Coronary artery (tissue), 2 donors: ENCODE data around the gene ZNF277.

ENCODE experiments used
- DNase-seq: peaks from one replicate; pipeline ENCODE4 v3.0.0-alpha.2; 2017; ENCODE audit warnings: low spot score
- H3K27ac ChIP-seq, 2 donors: fragments of 200-600 bp; sonication (generic); one replicate each; pipeline ENCODE4 v1.5.1; 2016 to 2019
- H3K4me3 ChIP-seq: fragments of 200-600 bp; sonication (generic); 2 replicates; pipeline ENCODE4 v1.5.1; 2016; ENCODE audit warnings: mild to moderate bottlenecking, moderate library complexity
- CTCF ChIP-seq: fragments of 200-600 bp; sonication (generic); IDR thresholded peaks from one replicate; pipeline ENCODE4 v1.5.1; 2019; ENCODE audit warnings: antibody characterized with exemption

The ZNF277 gene

GRCh38 chr7:112356596-112356995 lies 150.1 kb downstream of the ZNF277 start:
- DNase-seq = no peak
- no peak for TF ChIP-seq CTCF
- Histone ChIP-seq H3K4me3 (no peak overlapping the region), H3K27ac (no peak overlapping the region)

- DNase-seq = no peak
- Histone ChIP-seq H3K27ac (no peak overlapping the region), H3K4me3 (no peak overlapping the region)
- no peak for TF ChIP-seq CTCF
Measured at GRCh38 chr7:112357136-112357535, 150.6 kb downstream of the ZNF277 start.

- no peak for TF ChIP-seq CTCF
- H3K4me3 ChIP-seq = no peak overlapping the region
- no peak overlapping the region for H3K27ac ChIP-seq
- no peak for DNase-seq
Measured at GRCh38 chr7:112358513-112358912, 152.0 kb downstream of the ZNF277 start.

GRCh38 chr7:112359086-112359485 lies 152.6 kb downstream of the ZNF277 start:
- DNase-seq = no peak
- no peak for TF ChIP-seq CTCF

GRCh38 chr7:112360681-112361080 lies 154.2 kb downstream of the ZNF277 start:
- H3K4me3 ChIP-seq = no peak overlapping the region
- no peak for TF ChIP-seq CTCF
- no peak overlapping the region for H3K27ac ChIP-seq
- DNase-seq = no peak

More at GRCh38 chr7:112359086-112359485, 152.6 kb downstream of the ZNF277 start:
- Histone ChIP-seq H3K4me3 (no peak overlapping the region), H3K27ac (no peak overlapping the region)

- no peak overlapping the region for H3K27ac ChIP-seq
- H3K4me3 ChIP-seq = no peak overlapping the region
- DNase-seq = no peak
- no peak for TF ChIP-seq CTCF
Measured at GRCh38 chr7:112361154-112361553, 154.7 kb downstream of the ZNF277 start.

GRCh38 chr7:112362053-112362650 lies 155.7 kb downstream of the ZNF277 start:
- TF ChIP-seq CTCF = no peak
- no peak for DNase-seq
- H3K27ac ChIP-seq = no peak overlapping the region

More at GRCh38 chr7:112362053-112362650, 155.7 kb downstream of the ZNF277 start:
- no peak overlapping the region for H3K4me3 ChIP-seq
